Measurements from ENCODE around the gene DPYSL5.

DNA sequence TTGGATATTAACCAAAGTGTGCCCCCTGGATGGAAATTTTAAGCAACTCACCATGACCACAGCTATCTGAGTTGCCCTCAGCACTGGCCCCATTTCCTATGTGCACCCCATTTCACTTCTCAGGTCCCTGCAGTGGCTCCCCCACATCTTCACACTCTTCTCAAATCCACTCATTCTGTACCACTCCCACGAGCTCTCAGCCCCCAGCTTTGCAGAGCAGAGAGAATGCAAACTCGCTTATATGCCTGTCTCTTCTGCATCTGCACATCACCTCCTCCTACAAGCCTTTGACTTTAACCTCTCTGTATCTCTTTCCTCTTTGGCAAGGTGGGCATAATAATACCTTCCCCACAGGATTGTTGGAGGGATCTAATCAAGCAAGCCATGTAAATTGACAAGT, 46.2 kb downstream of the DPYSL5 start:
- TF ChIP-seq, protein P1, sequence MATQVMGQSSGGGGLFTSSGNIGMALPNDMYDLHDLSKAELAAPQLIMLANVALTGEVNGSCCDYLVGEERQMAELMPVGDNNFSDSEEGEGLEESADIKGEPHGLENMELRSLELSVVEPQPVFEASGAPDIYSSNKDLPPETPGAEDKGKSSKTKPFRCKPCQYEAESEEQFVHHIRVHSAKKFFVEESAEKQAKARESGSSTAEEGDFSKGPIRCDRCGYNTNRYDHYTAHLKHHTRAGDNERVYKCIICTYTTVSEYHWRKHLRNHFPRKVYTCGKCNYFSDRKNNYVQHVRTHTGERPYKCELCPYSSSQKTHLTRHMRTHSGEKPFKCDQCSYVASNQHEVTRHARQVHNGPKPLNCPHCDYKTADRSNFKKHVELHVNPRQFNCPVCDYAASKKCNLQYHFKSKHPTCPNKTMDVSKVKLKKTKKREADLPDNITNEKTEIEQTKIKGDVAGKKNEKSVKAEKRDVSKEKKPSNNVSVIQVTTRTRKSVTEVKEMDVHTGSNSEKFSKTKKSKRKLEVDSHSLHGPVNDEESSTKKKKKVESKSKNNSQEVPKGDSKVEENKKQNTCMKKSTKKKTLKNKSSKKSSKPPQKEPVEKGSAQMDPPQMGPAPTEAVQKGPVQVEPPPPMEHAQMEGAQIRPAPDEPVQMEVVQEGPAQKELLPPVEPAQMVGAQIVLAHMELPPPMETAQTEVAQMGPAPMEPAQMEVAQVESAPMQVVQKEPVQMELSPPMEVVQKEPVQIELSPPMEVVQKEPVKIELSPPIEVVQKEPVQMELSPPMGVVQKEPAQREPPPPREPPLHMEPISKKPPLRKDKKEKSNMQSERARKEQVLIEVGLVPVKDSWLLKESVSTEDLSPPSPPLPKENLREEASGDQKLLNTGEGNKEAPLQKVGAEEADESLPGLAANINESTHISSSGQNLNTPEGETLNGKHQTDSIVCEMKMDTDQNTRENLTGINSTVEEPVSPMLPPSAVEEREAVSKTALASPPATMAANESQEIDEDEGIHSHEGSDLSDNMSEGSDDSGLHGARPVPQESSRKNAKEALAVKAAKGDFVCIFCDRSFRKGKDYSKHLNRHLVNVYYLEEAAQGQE (IDR thresholded peaks at IDR 0.05; ENCODE audit: borderline replicate concordance): no peak
- TF ChIP-seq EP300 (conservative IDR thresholded peaks at IDR 0.05; ENCODE audit: poor library complexity, severe bottlenecking) (no peak), POLR2AphosphoS5 (IDR thresholded peaks at IDR 0.05) (no peak), SMC3 (conservative IDR thresholded peaks at IDR 0.05; ENCODE audit: poor library complexity) (no peak), RAD21 (conservative IDR thresholded peaks at IDR 0.05) (no peak), EZH2 (IDR thresholded peaks at IDR 0.05; ENCODE audit: borderline replicate concordance, insufficient read depth, low read length, poor library complexity, severe bottlenecking) (no peak), MXI1 (conservative IDR thresholded peaks at IDR 0.05; ENCODE audit: poor library complexity, severe bottlenecking) (no peak)
- TF ChIP-seq, protein P2, sequence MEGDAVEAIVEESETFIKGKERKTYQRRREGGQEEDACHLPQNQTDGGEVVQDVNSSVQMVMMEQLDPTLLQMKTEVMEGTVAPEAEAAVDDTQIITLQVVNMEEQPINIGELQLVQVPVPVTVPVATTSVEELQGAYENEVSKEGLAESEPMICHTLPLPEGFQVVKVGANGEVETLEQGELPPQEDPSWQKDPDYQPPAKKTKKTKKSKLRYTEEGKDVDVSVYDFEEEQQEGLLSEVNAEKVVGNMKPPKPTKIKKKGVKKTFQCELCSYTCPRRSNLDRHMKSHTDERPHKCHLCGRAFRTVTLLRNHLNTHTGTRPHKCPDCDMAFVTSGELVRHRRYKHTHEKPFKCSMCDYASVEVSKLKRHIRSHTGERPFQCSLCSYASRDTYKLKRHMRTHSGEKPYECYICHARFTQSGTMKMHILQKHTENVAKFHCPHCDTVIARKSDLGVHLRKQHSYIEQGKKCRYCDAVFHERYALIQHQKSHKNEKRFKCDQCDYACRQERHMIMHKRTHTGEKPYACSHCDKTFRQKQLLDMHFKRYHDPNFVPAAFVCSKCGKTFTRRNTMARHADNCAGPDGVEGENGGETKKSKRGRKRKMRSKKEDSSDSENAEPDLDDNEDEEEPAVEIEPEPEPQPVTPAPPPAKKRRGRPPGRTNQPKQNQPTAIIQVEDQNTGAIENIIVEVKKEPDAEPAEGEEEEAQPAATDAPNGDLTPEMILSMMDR (IDR thresholded peaks at IDR 0.05; ENCODE audit: poor library complexity, severe bottlenecking): no peak

All from neural cell (in vitro differentiated cells).